B cell (primary cell): ENCODE data around the gene OR52N4.

ENCODE experiments used
- EZH2 ChIP-seq: IDR thresholded peaks from 2 replicates; pipeline ENCODE4 v1.6.1; 2012; ENCODE audit warnings: borderline replicate concordance, low read depth, mild to moderate bottlenecking, moderate library complexity, low read length; ENCODE audit not compliant: insufficient read depth, poor library complexity, severe bottlenecking
- TF ChIP-seq, protein P1 (sequence below): fragments of 200-600 bp; IDR thresholded peaks from one replicate; pipeline ENCODE4 v1.8.0; 2022; ENCODE audit warnings: antibody characterized with exemption, mild to moderate bottlenecking

DNA sequence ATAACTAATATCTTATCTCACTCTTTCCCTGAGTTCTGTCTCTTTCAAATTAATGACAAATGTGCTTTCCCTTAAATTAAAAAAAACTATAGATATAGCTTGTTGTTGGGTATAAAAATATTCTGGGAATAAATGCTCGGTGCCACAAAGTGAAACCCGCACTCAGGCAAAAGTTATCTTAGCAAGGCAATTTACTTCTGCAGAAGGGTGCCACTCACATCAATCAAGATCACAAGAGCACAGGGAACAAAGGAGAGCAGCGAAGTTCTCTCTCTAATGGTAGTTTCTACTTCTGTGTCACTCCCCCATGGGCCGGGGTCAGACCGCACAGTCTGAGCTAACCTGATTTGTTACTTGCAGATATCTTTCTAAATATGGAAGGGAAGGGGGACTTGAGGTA lies 49.9 kb downstream of the OR52N4 start:
- TF ChIP-seq, protein P1, sequence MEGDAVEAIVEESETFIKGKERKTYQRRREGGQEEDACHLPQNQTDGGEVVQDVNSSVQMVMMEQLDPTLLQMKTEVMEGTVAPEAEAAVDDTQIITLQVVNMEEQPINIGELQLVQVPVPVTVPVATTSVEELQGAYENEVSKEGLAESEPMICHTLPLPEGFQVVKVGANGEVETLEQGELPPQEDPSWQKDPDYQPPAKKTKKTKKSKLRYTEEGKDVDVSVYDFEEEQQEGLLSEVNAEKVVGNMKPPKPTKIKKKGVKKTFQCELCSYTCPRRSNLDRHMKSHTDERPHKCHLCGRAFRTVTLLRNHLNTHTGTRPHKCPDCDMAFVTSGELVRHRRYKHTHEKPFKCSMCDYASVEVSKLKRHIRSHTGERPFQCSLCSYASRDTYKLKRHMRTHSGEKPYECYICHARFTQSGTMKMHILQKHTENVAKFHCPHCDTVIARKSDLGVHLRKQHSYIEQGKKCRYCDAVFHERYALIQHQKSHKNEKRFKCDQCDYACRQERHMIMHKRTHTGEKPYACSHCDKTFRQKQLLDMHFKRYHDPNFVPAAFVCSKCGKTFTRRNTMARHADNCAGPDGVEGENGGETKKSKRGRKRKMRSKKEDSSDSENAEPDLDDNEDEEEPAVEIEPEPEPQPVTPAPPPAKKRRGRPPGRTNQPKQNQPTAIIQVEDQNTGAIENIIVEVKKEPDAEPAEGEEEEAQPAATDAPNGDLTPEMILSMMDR, result no peak
- TF ChIP-seq EZH2, result no peak
